Prostate gland (tissue), 2 donors: ENCODE results near the gene FBXW9. TPM values are rescaled to one million over a fixed set of nuclear protein-coding genes. Genes with fewer than 3 reads are reported as not detected.
"Not testable (repeated sequence)": the region's sequence is repeated elsewhere in the genome, so short reads cannot be mapped to it uniquely, and the experiment has no call there.

Experiments used
- DNase-seq: peaks from one replicate; pipeline ENCODE4 v3.0.0-alpha.2; 2019; ENCODE audit warnings: low spot score
- H3K27ac ChIP-seq, 2 donors: fragments of 200-600 bp; sonication (generic); 2 replicates each; pipeline ENCODE4 v1.5.1; 2017 to 2019
- H3K27me3 ChIP-seq: fragments of 200-600 bp; sonication (generic); replicated peaks from 2 replicates; pipeline ENCODE4 v1.5.1; 2019; ENCODE audit not compliant: insufficient read depth
- H3K36me3 ChIP-seq, 2 donors: fragments of 200-600 bp; sonication (generic); 1 replicate in 1 of 2; 2 replicates in 1 of 2; pipeline versions ENCODE4 v1.5.1 to v1.8.1; 2017 to 2019
- H3K4me1 ChIP-seq: fragments of 200-600 bp; sonication (generic); replicated peaks from 2 replicates; pipeline ENCODE4 v1.5.1; 2019
- H3K4me3 ChIP-seq, 2 donors: fragments of 200-600 bp; sonication (generic); 2 replicates each; pipeline ENCODE4 v1.5.1; 2017 to 2019
- H3K9me3 ChIP-seq: fragments of 200-600 bp; sonication (generic); 2 replicates; pipeline ENCODE4 v1.5.1; 2017
- CTCF ChIP-seq, 4 experiments: fragments of 200-600 bp in 2 of 4; fragments of 450-650 bp in 2 of 4; sonication (generic) in 2 of 4; IDR thresholded peaks; 1 replicate in 3 of 4; 2 replicates in 1 of 4; pipeline ENCODE4 v1.5.1; 2016 to 2019; ENCODE audit warnings: antibody characterized with exemption in 4 of 4, mild to moderate bottlenecking in 2 of 4, moderate library complexity in 2 of 4
- POLR2A ChIP-seq: fragments of 450-650 bp; IDR thresholded peaks from one replicate; pipeline ENCODE4 v1.6.1; 2016; ENCODE audit warnings: antibody characterized with exemption, mild to moderate bottlenecking
- POLR2AphosphoS5 ChIP-seq: sonication (generic); formaldehyde crosslinking; IDR thresholded peaks from one replicate; pipeline ENCODE4 v1.6.1; 2017; ENCODE audit warnings: antibody characterized with exemption
- WGBS: methylation state at CpG from one replicate; pipeline ENCODE4 v1.1.5; 2018; 5-methylcytosine and 5-hydroxymethylcytosine counted together
- intact Hi-C: fragments of 100-400 bp; cut with DNase I; formaldehyde crosslinking; loops from one replicate; pipeline ENCODE4 v1.14.2; 2022
- total RNA-seq, 2 donors: library from RNA; depleted of rRNA; stranded (reverse); fragments of >200 nt; gene quantifications; one replicate each; pipeline ENCODE4 v1.1.0, GENCODE V29; 2016

FBXW9 gene
- total RNA-seq, 2 donors from 2014 or later, result 9.1 to 16.9 TPM

- 89% methylated on average over 29 of the region's 29 CpGs for WGBS
- H3K4me1 ChIP-seq, result no peaks in the 10 kb centered on the region
- peaks cover 34 to 41% of the 10 kb centered on the region in 2 donors for H3K36me3 ChIP-seq
- H3K4me3 ChIP-seq, result no peak overlapping the region
- no peaks in the 10 kb centered on the region for H3K9me3 ChIP-seq
- no peak overlapping the region for H3K27ac ChIP-seq
- no peaks in the 10 kb centered on the region for H3K27me3 ChIP-seq
- no peak for DNase-seq
- intact Hi-C loops, result no loop called here
- TF ChIP-seq POLR2A, result no peak
- TF ChIP-seq CTCF (IDR thresholded peaks at IDR 0.05), result no peak
- TF ChIP-seq POLR2AphosphoS5, result no peak
Observed at GRCh38 chr19:12705654-12706331, 9.4 kb upstream of the FBXW9 start.

- Histone ChIP-seq H3K36me3 (peaks cover 34 to 39% of the 10 kb centered on the region in 2 donors), H3K27me3 (no peaks in the 10 kb centered on the region), H3K4me1 (no peaks in the 10 kb centered on the region), H3K9me3 (no peaks in the 10 kb centered on the region), H3K27ac (no peak overlapping the region), H3K4me3 (no peak overlapping the region)
- intact Hi-C loops, result no loop called here
- WGBS, result 93% methylated on average over 12 of the region's 13 CpGs
- DNase-seq, result no peak
- no peak for TF ChIP-seq POLR2A
- TF ChIP-seq POLR2AphosphoS5, result no peak
- TF ChIP-seq CTCF (IDR thresholded peaks at IDR 0.05), result no peak
Observed at GRCh38 chr19:12705169-12705568, 8.7 kb upstream of the FBXW9 start.

- 63% methylated on average over 9 of the region's 9 CpGs for WGBS
- peaks cover 34 to 38% of the 10 kb centered on the region in 2 donors for H3K36me3 ChIP-seq
- H3K4me1 ChIP-seq, result no peaks in the 10 kb centered on the region
- no peak overlapping the region for H3K4me3 ChIP-seq
- no peaks in the 10 kb centered on the region for H3K27me3 ChIP-seq
- no peak overlapping the region for H3K27ac ChIP-seq
- intact Hi-C loops, result no loop called here
- no peaks in the 10 kb centered on the region for H3K9me3 ChIP-seq
- TF ChIP-seq POLR2A (no peak), CTCF (IDR thresholded peaks at IDR 0.05) (no peak), POLR2AphosphoS5 (no peak)
- no peak for DNase-seq
Observed at GRCh38 chr19:12703046-12703445, 6.6 kb upstream of the FBXW9 start.

GRCh38 chr19:12701596-12702282 is 5.3 kb upstream of the FBXW9 start:
- intact Hi-C loops, result no loop called here
- no peak overlapping the region for H3K4me3 ChIP-seq
- H3K27me3 ChIP-seq, result no peaks in the 10 kb centered on the region
- no peaks in the 10 kb centered on the region for H3K9me3 ChIP-seq
- DNase-seq, result no peak
- TF ChIP-seq POLR2AphosphoS5 (no peak), POLR2A (no peak), CTCF (IDR thresholded peaks at IDR 0.05) (no peak)
- no peak overlapping the region for H3K27ac ChIP-seq
- 85% methylated on average over 32 of the region's 33 CpGs for WGBS
- H3K36me3 ChIP-seq, result peaks cover 30 to 38% of the 10 kb centered on the region in 2 donors
- no peaks in the 10 kb centered on the region for H3K4me1 ChIP-seq

- WGBS, result 74% methylated on average over 6 of the region's 6 CpGs
- TF ChIP-seq POLR2AphosphoS5, result no peak
- TF ChIP-seq POLR2A, result no peak
- Histone ChIP-seq H3K4me1 (peaks cover 9% of the 10 kb centered on the region), H3K9me3 (no peaks in the 10 kb centered on the region), H3K36me3 (peaks cover 12 to 21% of the 10 kb centered on the region in 2 donors), H3K27ac (no peak overlapping the region), H3K27me3 (no peaks in the 10 kb centered on the region), H3K4me3 (no peak overlapping the region)
- no peak for DNase-seq
- intact Hi-C loops, result no loop called here
Observed at GRCh38 chr19:12698138-12698537, 1.7 kb upstream of the FBXW9 start.

- H3K27me3 ChIP-seq, H3K9me3 ChIP-seq, DNase-seq, H3K4me3 ChIP-seq, H3K4me1 ChIP-seq, H3K27ac ChIP-seq, intact Hi-C loops: not testable (repeated sequence)
- 96% methylated on average over 22 of the region's 22 CpGs for WGBS
- H3K36me3 ChIP-seq, result peaks cover 5 to 20% of the 10 kb centered on the region in 2 donors
Observed at GRCh38 chr19:12697425-12697824, 994 bp upstream of the FBXW9 start.
